Measurements from ENCODE around the gene TBC1D1.

Gene TBC1D1

GRCh38 chr4:38109370-38109769 lies 218.5 kb downstream of the TBC1D1 start:
- no peak for DNase-seq

- DNase-seq = no peak
Measured at GRCh38 chr4:38109896-38110295, 219.0 kb downstream of the TBC1D1 start.

- DNase-seq = no peak
Measured at GRCh38 chr4:38111024-38111423, 220.1 kb downstream of the TBC1D1 start.

- DNase-seq = no peak
Measured at GRCh38 chr4:38111717-38112116, 220.8 kb downstream of the TBC1D1 start.

- no peak for DNase-seq
Measured at GRCh38 chr4:38113132-38113531, 222.2 kb downstream of the TBC1D1 start.

GRCh38 chr4:38113551-38113950 lies 222.7 kb downstream of the TBC1D1 start:
- no peak for DNase-seq

GRCh38 chr4:38114386-38115150 lies 223.7 kb downstream of the TBC1D1 start:
- no peak for DNase-seq

- DNase-seq = no peak
Measured at GRCh38 chr4:38115601-38116000, 224.7 kb downstream of the TBC1D1 start.

GRCh38 chr4:38117591-38117990 lies 226.7 kb downstream of the TBC1D1 start:
- no peak for DNase-seq

GRCh38 chr4:38119668-38120385 lies 228.9 kb downstream of the TBC1D1 start:
- DNase-seq = no peak

- no peak for DNase-seq
Measured at GRCh38 chr4:38120772-38121171, 229.9 kb downstream of the TBC1D1 start.

GRCh38 chr4:38122060-38122459 lies 231.2 kb downstream of the TBC1D1 start:
- no peak for DNase-seq

GRCh38 chr4:38123555-38123954 lies 232.7 kb downstream of the TBC1D1 start:
- no peak for DNase-seq

- no peak for DNase-seq
Measured at GRCh38 chr4:38124961-38125360, 234.1 kb downstream of the TBC1D1 start.

GRCh38 chr4:38125816-38126215 lies 234.9 kb downstream of the TBC1D1 start:
- no peak for DNase-seq

GRCh38 chr4:38128478-38129459 lies 237.9 kb downstream of the TBC1D1 start:
- DNase-seq = no peak

GRCh38 chr4:38129460-38130227 lies 238.8 kb downstream of the TBC1D1 start:
- DNase-seq = no peak

GRCh38 chr4:38130884-38131283 lies 240.0 kb downstream of the TBC1D1 start:
- DNase-seq = no peak

- DNase-seq = no peak
Measured at GRCh38 chr4:38131371-38132091, 240.6 kb downstream of the TBC1D1 start.

GRCh38 chr4:38132107-38132673 lies 241.3 kb downstream of the TBC1D1 start:
- no peak for DNase-seq
